HG03558 (cell line): ENCODE data around the gene COG5.
A peak's percentile ranks its signal among the peaks of the same experiment; 100 is the strongest.

Experiments used
- ATAC-seq: cut with Tn5 transposase; IDR thresholded peaks from one replicate; pipeline ENCODE4 v1.9.1; 2021; ENCODE audit warnings: moderate number of reproducible peaks; ENCODE audit not compliant: unreplicated experiment; ENCODE audit errors: extremely low read depth

Gene COG5

GRCh38 chr7:107563775-107564552, at the start of gene COG5, which contains the start of gene DUS4L:
COG5 (minus strand) TSS chr7:107563920; CDS start chr7:107563896, 24 bp downstream.
DUS4L (plus strand) TSS chr7:107563971; CDS start chr7:107567071, 3,100 bp downstream.
- peak; percentile 96 for ATAC-seq

GRCh38 chr7:107613439-107613838, 49.7 kb upstream of the COG5 start:
- ATAC-seq, result no peak

- no peak for ATAC-seq
Measured at GRCh38 chr7:107610323-107610722, 46.6 kb upstream of the COG5 start.

GRCh38 chr7:107609811-107610261, 46.1 kb upstream of the COG5 start:
- ATAC-seq, result no peak

GRCh38 chr7:107606303-107606702, 42.6 kb upstream of the COG5 start:
- ATAC-seq, result no peak

- ATAC-seq, result no peak
Measured at GRCh38 chr7:107605218-107605815, 41.6 kb upstream of the COG5 start.

GRCh38 chr7:107600816-107601215, 37.1 kb upstream of the COG5 start:
- no peak for ATAC-seq

GRCh38 chr7:107599262-107599661, 35.5 kb upstream of the COG5 start:
- no peak for ATAC-seq

GRCh38 chr7:107597953-107598352, 34.2 kb upstream of the COG5 start:
- no peak for ATAC-seq

- ATAC-seq, result no peak
Measured at GRCh38 chr7:107597582-107597916, 33.8 kb upstream of the COG5 start.

GRCh38 chr7:107596881-107597581, 33.3 kb upstream of the COG5 start:
- no peak for ATAC-seq

GRCh38 chr7:107594961-107595737, 31.4 kb upstream of the COG5 start:
- no peak for ATAC-seq

GRCh38 chr7:107593025-107593410, 29.3 kb upstream of the COG5 start:
- ATAC-seq, result no peak

- no peak for ATAC-seq
Measured at GRCh38 chr7:107592361-107593024, 28.8 kb upstream of the COG5 start.

GRCh38 chr7:107591421-107591820, 27.7 kb upstream of the COG5 start:
- no peak for ATAC-seq

GRCh38 chr7:107588529-107589130, 24.9 kb upstream of the COG5 start:
- ATAC-seq, result no peak

- no peak for ATAC-seq
Measured at GRCh38 chr7:107584716-107585115, 21.0 kb upstream of the COG5 start.

- ATAC-seq, result no peak
Measured at GRCh38 chr7:107582875-107583274, 19.2 kb upstream of the COG5 start.

- ATAC-seq, result no peak
Measured at GRCh38 chr7:107581387-107582013, 17.8 kb upstream of the COG5 start.
